HFF-Myc (cell line): ENCODE results near the gene C16orf95.

Experiments
- DNase-seq: peaks from one replicate; pipeline ENCODE4 v3.0.0-alpha.2; 2011; ENCODE audit warnings: low read depth; ENCODE audit errors: extremely low read depth
- H3K4me3 ChIP-seq: replicated peaks from 2 replicates; pipeline ENCODE4 v1.5.1; 2011; ENCODE audit warnings: low read depth, mild to moderate bottlenecking, control low read depth, low read length
- CTCF ChIP-seq: IDR thresholded peaks from 2 replicates; pipeline ENCODE4 v1.5.1; 2012; ENCODE audit warnings: mild to moderate bottlenecking, low read depth, low read length, control low read depth; ENCODE audit errors: missing control alignments

Gene C16orf95

GRCh38 chr16:87353613-87354012 is 36.4 kb upstream of the C16orf95 start:
- TF ChIP-seq CTCF = no peak
- no peak overlapping the region for H3K4me3 ChIP-seq
- DNase-seq = no peak

- TF ChIP-seq CTCF = no peak
- H3K4me3 ChIP-seq = no peak overlapping the region
- no peak for DNase-seq
These were observed 35.6 kb upstream of the C16orf95 start for GRCh38 chr16:87352818-87353217.

- no peak for DNase-seq
- H3K4me3 ChIP-seq = peak overlapping the region; percentile 21
- TF ChIP-seq CTCF = no peak
These were observed 34.1 kb upstream of the C16orf95 start for GRCh38 chr16:87351320-87351698.

GRCh38 chr16:87350681-87351319 is 33.6 kb upstream of the C16orf95 start:
- peak; percentile 48 for DNase-seq
- no peak for TF ChIP-seq CTCF
- peak overlapping the region; percentile 21 for H3K4me3 ChIP-seq

- no peak overlapping the region for H3K4me3 ChIP-seq
- DNase-seq = no peak
- no peak for TF ChIP-seq CTCF
These were observed 32.8 kb upstream of the C16orf95 start for GRCh38 chr16:87350031-87350430.

GRCh38 chr16:87348616-87349157 is 31.5 kb upstream of the C16orf95 start:
- DNase-seq = no peak
- no peak overlapping the region for H3K4me3 ChIP-seq
- TF ChIP-seq CTCF = no peak
